Activated CD8-positive, alpha-beta memory T cell treated with anti-CD3 and anti-CD28 coated beads, Interleukin-2, amount 50 U/mL, for 4 hours (primary cell): Measurements from ENCODE around the gene EBI3.
"Not testable (repeated sequence)": the region's sequence is repeated elsewhere in the genome, so short reads cannot be mapped to it uniquely, and the experiment has no call there.

Source experiments
- DNase-seq: peaks from one replicate; pipeline ENCODE4 v3.0.0-alpha.2; 2020

EBI3 gene

DNA sequence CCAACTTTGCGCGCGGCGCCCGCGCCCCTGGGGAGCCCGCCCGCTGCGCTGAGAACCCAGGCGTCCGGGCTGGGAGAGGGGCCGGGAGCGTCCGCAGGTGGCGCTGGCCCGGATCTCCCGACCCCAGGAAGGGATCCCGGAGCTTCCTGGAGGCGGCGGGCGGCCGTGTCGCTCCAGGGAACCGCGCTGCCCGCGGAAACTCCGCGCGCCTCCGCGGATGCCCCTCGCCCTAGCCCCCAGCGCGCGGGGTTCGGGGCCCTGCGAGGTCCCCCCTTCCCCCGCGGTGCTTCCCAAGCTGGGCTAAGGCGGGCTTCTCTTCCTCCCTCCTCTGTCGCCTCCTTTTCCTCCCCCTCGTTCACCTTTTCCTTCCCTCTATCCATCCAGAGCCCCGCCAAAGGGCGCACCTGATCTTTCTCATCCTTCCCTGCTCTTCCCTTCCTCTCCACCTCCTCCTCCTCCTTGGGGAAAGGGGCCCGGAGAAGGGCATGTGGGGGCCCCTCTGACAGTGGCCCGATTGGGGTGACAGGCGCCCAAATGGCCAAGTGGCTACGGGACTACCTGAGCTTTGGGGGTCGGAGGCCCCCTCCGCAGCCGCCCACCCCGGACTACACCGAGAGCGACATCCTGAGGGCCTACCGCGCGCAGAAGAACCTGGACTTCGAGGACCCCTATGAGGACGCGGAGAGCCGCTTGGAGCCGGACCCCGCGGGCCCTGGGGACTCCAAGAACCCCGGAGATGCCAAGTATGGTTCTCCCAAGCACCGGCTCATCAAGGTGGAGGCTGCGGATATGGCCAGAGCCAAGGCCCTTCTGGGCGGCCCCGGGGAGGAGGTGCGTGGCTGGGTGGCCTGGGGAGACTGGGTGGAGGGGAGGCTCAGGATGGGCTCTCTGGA, 50.5 kb downstream of the EBI3 start:
- no peak for DNase-seq

- DNase-seq: no peak
These were observed 55.0 kb downstream of the EBI3 start for GRCh38 chr19:4284176-4284958.

- DNase-seq: no peak
These were observed 55.7 kb downstream of the EBI3 start for GRCh38 chr19:4284974-4285373.

DNA sequence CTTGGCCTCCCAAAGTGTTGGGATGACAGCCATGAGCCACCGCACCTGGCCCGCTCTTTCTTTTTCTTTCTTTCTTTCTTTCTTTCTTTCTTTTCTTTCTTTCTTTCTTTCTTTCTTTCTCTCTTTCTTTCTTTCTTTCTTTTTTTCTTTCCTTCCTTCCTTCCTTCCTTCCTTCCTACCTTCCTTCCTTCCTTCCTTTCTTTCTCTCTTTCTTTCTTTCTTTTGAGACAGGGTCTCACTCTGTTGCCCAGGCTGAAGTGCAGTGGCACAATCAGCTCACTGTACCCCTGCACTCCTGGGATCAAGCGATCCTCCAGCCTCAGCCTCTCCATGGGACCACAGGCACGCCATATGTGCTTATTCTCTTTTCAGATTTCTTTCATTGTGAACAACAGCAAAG, 56.8 kb downstream of the EBI3 start:
- DNase-seq: not testable (repeated sequence)
